Cardiac fibroblast (primary cell): Measurements from ENCODE around the gene MAP2K4.

Experiments used
- DNase-seq, 2 donors: peaks; one replicate each; pipeline versions ENCODE4 v3.0.0 to v3.0.0-alpha.2; 2010; ENCODE audit warnings: low read depth in 2 of 2
- H3K4me3 ChIP-seq, 2 donors: replicated peaks in 1 of 2; 1 replicate in 1 of 2; 2 replicates in 1 of 2; pipeline ENCODE4 v1.5.1; 2011; ENCODE audit warnings: low read depth in 2 of 2, low read length in 2 of 2, mild to moderate bottlenecking in 2 of 2, moderate library complexity in 1 of 2
- CTCF ChIP-seq: IDR thresholded peaks from one replicate; pipeline ENCODE4 v1.5.1; 2011; ENCODE audit warnings: low read depth, mild to moderate bottlenecking, low read length, inconsistent platforms

The MAP2K4 gene

GRCh38 chr17:12064395-12064794 lies 43.7 kb downstream of the MAP2K4 start:
- no peak for TF ChIP-seq CTCF
- no peak for DNase-seq
- H3K4me3 ChIP-seq, result no peak overlapping the region

GRCh38 chr17:12067485-12067884 lies 46.8 kb downstream of the MAP2K4 start:
- TF ChIP-seq CTCF, result no peak
- H3K4me3 ChIP-seq, result no peak overlapping the region

GRCh38 chr17:12068946-12069345 lies 48.3 kb downstream of the MAP2K4 start:
- DNase-seq, result no peak
- no peak for TF ChIP-seq CTCF
- H3K4me3 ChIP-seq, result no peak overlapping the region

More at GRCh38 chr17:12067485-12067884, 46.8 kb downstream of the MAP2K4 start:
- no peak for DNase-seq

GRCh38 chr17:12070561-12070960 lies 49.9 kb downstream of the MAP2K4 start:
- H3K4me3 ChIP-seq, result no peak overlapping the region
- TF ChIP-seq CTCF, result no peak
- peak; percentile 63 to 80 for DNase-seq

GRCh38 chr17:12074346-12074745 lies 53.7 kb downstream of the MAP2K4 start:
- no peak for TF ChIP-seq CTCF
- no peak for DNase-seq
- H3K4me3 ChIP-seq, result no peak overlapping the region

GRCh38 chr17:12077773-12078172 lies 57.1 kb downstream of the MAP2K4 start:
- DNase-seq, result no peak
- no peak for TF ChIP-seq CTCF
- H3K4me3 ChIP-seq, result no peak overlapping the region

- peak; percentile 39 to 83 for DNase-seq
Observed at GRCh38 chr17:12078791-12079190, 58.1 kb downstream of the MAP2K4 start.

More at GRCh38 chr17:12078791-12079190, 58.1 kb downstream of the MAP2K4 start:
- no peak for TF ChIP-seq CTCF
- no peak overlapping the region for H3K4me3 ChIP-seq
